ENCODE data around the gene RAF1.

DNA sequence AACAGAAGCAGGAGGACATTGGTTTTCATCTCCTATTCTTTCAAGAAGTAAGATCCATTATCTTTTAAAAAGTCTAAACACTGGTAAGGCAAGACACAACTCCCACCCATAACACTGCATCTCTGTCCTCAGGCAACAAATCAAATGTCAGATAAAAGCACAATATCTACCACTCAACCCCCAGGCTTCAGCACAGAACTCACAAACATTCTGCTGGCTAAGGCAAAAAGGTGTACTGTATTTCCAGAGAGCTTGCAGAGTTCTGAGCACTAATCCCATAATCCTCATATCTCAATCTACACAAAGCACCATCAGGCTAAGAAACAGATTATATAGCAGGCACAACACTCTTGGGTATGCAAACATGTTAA is 20.9 kb downstream of the RAF1 start:
- no peak for TF ChIP-seq EZH2 (IDR thresholded peaks at IDR 0.05; ENCODE audit: low read length, missing control alignments)
- TF ChIP-seq, protein P1, sequence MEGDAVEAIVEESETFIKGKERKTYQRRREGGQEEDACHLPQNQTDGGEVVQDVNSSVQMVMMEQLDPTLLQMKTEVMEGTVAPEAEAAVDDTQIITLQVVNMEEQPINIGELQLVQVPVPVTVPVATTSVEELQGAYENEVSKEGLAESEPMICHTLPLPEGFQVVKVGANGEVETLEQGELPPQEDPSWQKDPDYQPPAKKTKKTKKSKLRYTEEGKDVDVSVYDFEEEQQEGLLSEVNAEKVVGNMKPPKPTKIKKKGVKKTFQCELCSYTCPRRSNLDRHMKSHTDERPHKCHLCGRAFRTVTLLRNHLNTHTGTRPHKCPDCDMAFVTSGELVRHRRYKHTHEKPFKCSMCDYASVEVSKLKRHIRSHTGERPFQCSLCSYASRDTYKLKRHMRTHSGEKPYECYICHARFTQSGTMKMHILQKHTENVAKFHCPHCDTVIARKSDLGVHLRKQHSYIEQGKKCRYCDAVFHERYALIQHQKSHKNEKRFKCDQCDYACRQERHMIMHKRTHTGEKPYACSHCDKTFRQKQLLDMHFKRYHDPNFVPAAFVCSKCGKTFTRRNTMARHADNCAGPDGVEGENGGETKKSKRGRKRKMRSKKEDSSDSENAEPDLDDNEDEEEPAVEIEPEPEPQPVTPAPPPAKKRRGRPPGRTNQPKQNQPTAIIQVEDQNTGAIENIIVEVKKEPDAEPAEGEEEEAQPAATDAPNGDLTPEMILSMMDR (conservative IDR thresholded peaks at IDR 0.05 in 1 of 2, IDR thresholded peaks at IDR 0.05 in 1 of 2; ENCODE audit: low read depth in 1 of 2, low read length in 2 of 2) = no peak

Measured in fibroblast of lung (primary cell).